Retinal pigment epithelial cell (primary cell): ENCODE data around the gene FER.
"Not testable (repeated sequence)": the region's sequence is repeated elsewhere in the genome, so short reads cannot be mapped to it uniquely, and the experiment has no call there.

Experiments used
- DNase-seq: peaks from one replicate; pipeline ENCODE4 v3.0.0-alpha.2; 2010; ENCODE audit warnings: low read depth
- H3K4me3 ChIP-seq: 2 replicates; pipeline ENCODE4 v1.5.1; 2011; ENCODE audit warnings: mild to moderate bottlenecking, low read length, control low read depth, moderate library complexity
- CTCF ChIP-seq: conservative IDR thresholded peaks from 2 replicates; pipeline ENCODE4 v1.5.1; 2011; ENCODE audit warnings: low read depth, low read length, control low read depth, inconsistent platforms

Gene FER

GRCh38 chr5:108786806-108787483 is 39.2 kb downstream of the FER start:
- no peak for TF ChIP-seq CTCF
- H3K4me3 ChIP-seq, result no peak overlapping the region
- no peak for DNase-seq

- no peak overlapping the region for H3K4me3 ChIP-seq
- no peak for TF ChIP-seq CTCF
- DNase-seq, result no peak
These were observed 40.4 kb downstream of the FER start for GRCh38 chr5:108788142-108788541.

- no peak for TF ChIP-seq CTCF
- H3K4me3 ChIP-seq, result no peak overlapping the region
- no peak for DNase-seq
These were observed 45.5 kb downstream of the FER start for GRCh38 chr5:108793207-108793606.

- DNase-seq, result not testable (repeated sequence)
These were observed 46.7 kb downstream of the FER start for GRCh38 chr5:108794349-108794748.

GRCh38 chr5:108797396-108797795 is 49.7 kb downstream of the FER start:
- TF ChIP-seq CTCF, result no peak
- no peak overlapping the region for H3K4me3 ChIP-seq
- DNase-seq, result no peak

More at GRCh38 chr5:108794349-108794748, 46.7 kb downstream of the FER start:
- not testable (repeated sequence) for H3K4me3 ChIP-seq

- no peak for DNase-seq
- H3K4me3 ChIP-seq, result no peak overlapping the region
- TF ChIP-seq CTCF, result no peak
These were observed 50.3 kb downstream of the FER start for GRCh38 chr5:108797986-108798385.

GRCh38 chr5:108798513-108799265 is 51.0 kb downstream of the FER start:
- DNase-seq, result no peak
- H3K4me3 ChIP-seq, result no peak overlapping the region
- TF ChIP-seq CTCF, result no peak
